Naive thymus-derived CD4-positive, alpha-beta T cell (primary cell): ENCODE data around the gene SLC13A3. TPM values are rescaled to one million over a fixed set of nuclear protein-coding genes. Genes with fewer than 3 reads are reported as not detected.

Source experiments
- ATAC-seq: fragments of 150-1000 bp; cut with Tn5 transposase; 2 replicates; pipeline ENCODE4 v1.10.0; 2021; ENCODE audit warnings: mild to moderate bottlenecking, moderate library complexity
- CTCF ChIA-PET: fragments of 350-600 bp; sonication (Branson Sonifier 250); formaldehyde crosslinking; loops from one replicate; lab custom pipeline; 2021; ENCODE audit warnings: antibody characterized with exemption; lab: Charles Lee
- POLR2A ChIA-PET: fragments of 350-600 bp; sonication (Branson Sonifier 250); formaldehyde crosslinking; loops from one replicate; lab custom pipeline; 2021; ENCODE audit warnings: antibody characterized with exemption, inconsistent platforms; lab: Charles Lee
- DNase-seq, 9 donors: peaks; one replicate each; pipeline versions ENCODE4 v3.0.0 to v3.0.0-alpha.2; 2020 to 2022; ENCODE audit warnings: mixed read lengths in 1 of 9
- H3K27ac ChIP-seq: one replicate; pipeline ENCODE4 v1.7.0; 2013; ENCODE audit warnings: mild to moderate bottlenecking, low read depth, low read length, moderate library complexity
- H3K27me3 ChIP-seq, 2 donors: one replicate each; pipeline ENCODE4 v1.7.0; 2013; ENCODE audit warnings: low read length in 2 of 2, mild to moderate bottlenecking in 2 of 2, moderate library complexity in 2 of 2; ENCODE audit not compliant: control insufficient read depth in 2 of 2, insufficient read depth in 2 of 2
- H3K36me3 ChIP-seq, 3 experiments: 1 replicate in 2 of 3; 2 replicates in 1 of 3; pipeline ENCODE4 v1.7.0; 2013; ENCODE audit warnings: low read length in 3 of 3, mild to moderate bottlenecking in 3 of 3, moderate library complexity in 1 of 3; ENCODE audit not compliant: insufficient read depth in 3 of 3, control insufficient read depth in 2 of 3
- H3K4me1 ChIP-seq, 2 donors: one replicate each; pipeline ENCODE4 v1.7.0; 2013; ENCODE audit warnings: low read length in 2 of 2, mild to moderate bottlenecking in 2 of 2, moderate library complexity in 1 of 2; ENCODE audit not compliant: control insufficient read depth in 2 of 2, insufficient read depth in 2 of 2
- H3K4me3 ChIP-seq: 2 replicates; pipeline ENCODE4 v1.7.0; 2013; ENCODE audit warnings: mild to moderate bottlenecking, low read length
- H3K9me3 ChIP-seq, 3 experiments: 1 replicate in 2 of 3; 2 replicates in 1 of 3; pipeline ENCODE4 v1.7.0; 2013; ENCODE audit warnings: low read length in 3 of 3; ENCODE audit not compliant: control insufficient read depth in 2 of 3
- H3K27ac Mint-ChIP-seq, 9 donors: one replicate each; pipeline ENCODE4 v1.8.0; 2020 to 2022; ENCODE audit warnings: mixed read lengths in 9 of 9, mild to moderate bottlenecking in 8 of 9, moderate library complexity in 5 of 9, inconsistent platforms in 2 of 9
- H3K27me3 Mint-ChIP-seq, 5 donors: one replicate each; pipeline ENCODE4 v1.8.0; 2021 to 2022; ENCODE audit warnings: mixed read lengths in 5 of 5, mild to moderate bottlenecking in 1 of 5
- H3K36me3 Mint-ChIP-seq, 5 donors: one replicate each; pipeline ENCODE4 v1.8.0; 2020 to 2022; ENCODE audit warnings: mixed read lengths in 5 of 5, mild to moderate bottlenecking in 3 of 5, inconsistent platforms in 1 of 5
- H3K4me1 Mint-ChIP-seq, 7 donors: one replicate each; pipeline ENCODE4 v1.8.0; 2020 to 2022; ENCODE audit warnings: mixed read lengths in 7 of 7, mild to moderate bottlenecking in 3 of 7, inconsistent platforms in 1 of 7
- H3K4me3 Mint-ChIP-seq, 10 donors: one replicate each; pipeline ENCODE4 v1.8.0; 2020 to 2022; ENCODE audit warnings: mild to moderate bottlenecking in 10 of 10, mixed read lengths in 10 of 10, moderate library complexity in 6 of 10, inconsistent platforms in 2 of 10
- H3K9me3 Mint-ChIP-seq, 11 donors: one replicate each; pipeline ENCODE4 v1.8.0; 2020 to 2022; ENCODE audit warnings: mixed read lengths in 11 of 11, mild to moderate bottlenecking in 4 of 11, inconsistent platforms in 1 of 11, moderate library complexity in 1 of 11
- intact Hi-C, 2 donors: fragments of 100-400 bp; cut with micrococcal nuclease; formaldehyde crosslinking; loops; one replicate each; pipeline ENCODE4 v1.15.1; 2023
- polyA plus RNA-seq, 2 donors: library from polyadenylated mRNA; unstranded; fragments of 300-500 nt; fragmentation: Illumina TruSeq; gene quantifications; one replicate each; pipeline ENCODE4 v1.2.3, GENCODE V29; 2021
- total RNA-seq, 6 experiments: library from RNA in 5 of 6; stranded (reverse) in 5 of 6; gene quantifications; 1 replicate in 5 of 6; 2 replicates in 1 of 6; pipeline ENCODE4 v1.2.3 and lab custom pipeline; 2021 to 2026

Gene SLC13A3
- total and polyA plus RNA-seq, 7 experiments from 2014 or later = 0.16 to 0.41 (median 0.30) TPM; not detected in 3

DNA sequence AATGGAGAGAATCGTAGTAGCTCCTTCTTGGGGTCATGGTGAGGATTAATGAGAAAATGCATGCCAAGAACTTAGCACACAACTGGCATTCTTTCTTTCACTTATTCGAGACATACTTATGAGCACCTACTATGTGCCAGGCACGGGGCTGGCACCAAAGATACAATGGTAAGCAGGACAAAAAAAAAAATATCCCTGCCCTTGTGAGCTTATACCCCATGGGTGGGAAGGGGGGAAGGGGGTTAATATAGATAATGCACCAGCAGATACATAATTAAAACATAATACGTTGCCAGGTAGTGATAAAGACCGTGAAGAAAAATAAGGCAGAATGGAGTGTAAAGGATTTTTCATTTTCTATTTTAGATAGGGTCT lies 8.3 kb downstream of the SLC13A3 start:
- no peaks in the 10 kb centered on the region for H3K9me3 ChIP-seq
- CTCF ChIA-PET = no interaction called here
- intact Hi-C loops = no loop called here
- Mint-ChIP-seq H3K9me3 (no peaks in the 10 kb centered on the region), H3K27ac (no peak overlapping the region), H3K27me3 (peaks cover 0 to 27% (median 5%) of the 10 kb centered on the region in 5 donors), H3K4me1 (no peaks in the 10 kb centered on the region), H3K4me3 (no peak overlapping the region), H3K36me3 (no peaks in the 10 kb centered on the region)
- ATAC-seq (no peak), DNase-seq (no peak)
- H3K27ac ChIP-seq = no peak overlapping the region
- H3K27me3 ChIP-seq = no peaks in the 10 kb centered on the region
- POLR2A ChIA-PET = no interaction called here
- H3K4me1 ChIP-seq = no peaks in the 10 kb centered on the region
- H3K4me3 ChIP-seq = no peak overlapping the region
- no peaks in the 10 kb centered on the region for H3K36me3 ChIP-seq

GRCh38 chr20:46642265-46642968 lies 8.8 kb downstream of the SLC13A3 start:
- no peak overlapping the region for H3K27ac ChIP-seq
- ChIA-PET CTCF (no interaction called here), POLR2A (no interaction called here)
- no peak overlapping the region for H3K4me3 Mint-ChIP-seq
- no peaks in the 10 kb centered on the region for H3K36me3 ChIP-seq
- no peak overlapping the region for H3K4me3 ChIP-seq
- no peaks in the 10 kb centered on the region for H3K9me3 ChIP-seq
- DNase-seq (no peak), ATAC-seq (no peak)
- no peaks in the 10 kb centered on the region for H3K4me1 Mint-ChIP-seq
- H3K27ac Mint-ChIP-seq = no peak overlapping the region
- H3K36me3 Mint-ChIP-seq = peaks cover 0 to 3% (median 0%) of the 10 kb centered on the region in 5 donors
- H3K4me1 ChIP-seq = no peaks in the 10 kb centered on the region
- no peaks in the 10 kb centered on the region for H3K27me3 ChIP-seq
- no peaks in the 10 kb centered on the region for H3K9me3 Mint-ChIP-seq
- peaks cover 0 to 25% (median 9%) of the 10 kb centered on the region in 5 donors for H3K27me3 Mint-ChIP-seq
- intact Hi-C loops = no loop called here

- H3K27me3 ChIP-seq = no peaks in the 10 kb centered on the region
- Mint-ChIP-seq H3K27me3 (peaks cover 0 to 17% (median 10%) of the 10 kb centered on the region in 5 donors), H3K27ac (no peak overlapping the region), H3K4me1 (no peaks in the 10 kb centered on the region), H3K9me3 (no peaks in the 10 kb centered on the region), H3K36me3 (peaks cover 0 to 4% (median 0%) of the 10 kb centered on the region in 5 donors), H3K4me3 (no peak overlapping the region)
- no peak for ATAC-seq
- intact Hi-C loops = no loop called here
- POLR2A ChIA-PET = no interaction called here
- no peaks in the 10 kb centered on the region for H3K9me3 ChIP-seq
- H3K27ac ChIP-seq = no peak overlapping the region
- DNase-seq = no peak
- CTCF ChIA-PET = no interaction called here
- no peak overlapping the region for H3K4me3 ChIP-seq
- no peaks in the 10 kb centered on the region for H3K36me3 ChIP-seq
- no peaks in the 10 kb centered on the region for H3K4me1 ChIP-seq
These were observed 9.8 kb downstream of the SLC13A3 start for GRCh38 chr20:46641424-46641823.

- ATAC-seq (no peak), DNase-seq (no peak)
- H3K9me3 Mint-ChIP-seq = no peaks in the 10 kb centered on the region
- no peaks in the 10 kb centered on the region for H3K4me1 Mint-ChIP-seq
- CTCF ChIA-PET = no interaction called here
- peaks cover under 1 to 17% (median 10%) of the 10 kb centered on the region in 5 donors for H3K27me3 Mint-ChIP-seq
- Histone ChIP-seq H3K36me3 (no peaks in the 10 kb centered on the region), H3K27ac (no peak overlapping the region), H3K27me3 (no peaks in the 10 kb centered on the region), H3K4me1 (no peaks in the 10 kb centered on the region), H3K4me3 (no peak overlapping the region), H3K9me3 (no peaks in the 10 kb centered on the region)
- POLR2A ChIA-PET = no interaction called here
- H3K27ac Mint-ChIP-seq = no peak overlapping the region
- intact Hi-C loops = no loop called here
- H3K4me3 Mint-ChIP-seq = no peak overlapping the region
- peaks cover 0 to 4% (median 0%) of the 10 kb centered on the region in 5 donors for H3K36me3 Mint-ChIP-seq
These were observed 10.5 kb downstream of the SLC13A3 start for GRCh38 chr20:46640536-46641311.

DNA sequence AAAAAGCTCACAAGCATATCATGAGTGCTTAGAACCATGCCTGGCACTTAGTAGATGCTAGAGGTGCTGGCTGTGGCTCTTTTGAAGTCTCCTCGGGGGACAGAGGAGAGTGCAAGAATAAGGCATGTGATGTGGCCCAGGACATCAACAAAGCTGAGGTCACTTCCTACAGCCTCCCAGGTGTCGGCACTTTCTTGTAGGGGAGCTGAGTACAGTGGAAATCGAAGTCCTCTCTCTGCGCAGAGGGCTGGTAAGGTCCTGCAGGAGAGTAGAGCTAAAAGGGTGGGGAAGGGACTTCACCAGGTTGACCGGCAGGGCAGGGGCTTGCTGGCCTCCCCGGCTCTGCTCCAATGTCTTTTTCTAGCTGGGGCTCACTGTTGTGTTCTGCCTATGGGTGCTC lies 11.2 kb downstream of the SLC13A3 start:
- Mint-ChIP-seq H3K9me3 (no peaks in the 10 kb centered on the region), H3K4me3 (no peak overlapping the region), H3K4me1 (no peaks in the 10 kb centered on the region), H3K27ac (peak overlapping the region in 1 of 9 donors; percentile 7), H3K36me3 (peaks cover 0 to 4% (median 0%) of the 10 kb centered on the region in 5 donors), H3K27me3 (peaks cover 7 to 21% (median 11%) of the 10 kb centered on the region in 5 donors)
- no peak for DNase-seq
- H3K9me3 ChIP-seq = no peaks in the 10 kb centered on the region
- CTCF ChIA-PET = no interaction called here
- H3K4me3 ChIP-seq = no peak overlapping the region
- intact Hi-C loops = no loop called here
- POLR2A ChIA-PET = no interaction called here
- ATAC-seq = no peak
- H3K4me1 ChIP-seq = no peaks in the 10 kb centered on the region
- no peak overlapping the region for H3K27ac ChIP-seq
- H3K27me3 ChIP-seq = no peaks in the 10 kb centered on the region
- no peaks in the 10 kb centered on the region for H3K36me3 ChIP-seq

GRCh38 chr20:46639587-46639986 lies 11.7 kb downstream of the SLC13A3 start:
- H3K27ac Mint-ChIP-seq = no peak overlapping the region
- POLR2A ChIA-PET = no interaction called here
- H3K36me3 Mint-ChIP-seq = peaks cover 0 to 4% (median 0%) of the 10 kb centered on the region in 5 donors
- H3K27ac ChIP-seq = no peak overlapping the region
- no peak overlapping the region for H3K4me3 ChIP-seq
- CTCF ChIA-PET = no interaction called here
- intact Hi-C loops = no loop called here
- no peak overlapping the region for H3K4me3 Mint-ChIP-seq
- H3K9me3 ChIP-seq = no peaks in the 10 kb centered on the region
- ATAC-seq (no peak), DNase-seq (no peak)
- H3K9me3 Mint-ChIP-seq = no peaks in the 10 kb centered on the region
- H3K27me3 Mint-ChIP-seq = peaks cover 10 to 24% (median 15%) of the 10 kb centered on the region in 5 donors
- H3K36me3 ChIP-seq = no peaks in the 10 kb centered on the region
- H3K4me1 ChIP-seq = no peaks in the 10 kb centered on the region
- no peaks in the 10 kb centered on the region for H3K27me3 ChIP-seq
- no peaks in the 10 kb centered on the region for H3K4me1 Mint-ChIP-seq
